C4-2B (cell line): ENCODE measurements around the gene SKIC3.

Source experiments
- CTCF ChIP-seq: fragments of 450-650 bp; conservative IDR thresholded peaks from 2 replicates; pipeline ENCODE4 v1.5.1; 2017; ENCODE audit warnings: mild to moderate bottlenecking
- ZFX ChIP-seq: fragments of 450-650 bp; IDR thresholded peaks from 2 replicates; pipeline ENCODE4 v1.6.1; 2017

- TF ChIP-seq CTCF (no peak), ZFX (no peak; the same call in 1 of the 2 replicates)
These were observed 488 bp downstream of the SKIC3 start for GRCh38 chr5:95554331-95554646.
